Tracheal epithelial cell (primary cell): Measurements from ENCODE around the gene TSPYL1. TPM values are rescaled to one million over a fixed set of nuclear protein-coding genes. Genes with fewer than 3 reads are reported as not detected.

Experiments
- total RNA-seq: library from RNA; depleted of rRNA; stranded (reverse); fragments of >200 nt; gene quantifications from 2 replicates; pipeline ENCODE4 v1.2.1, GENCODE V29; 2014

The TSPYL1 gene
- 61.9 and 68.4 TPM in 2 replicates for total RNA-seq

GRCh38 chr6:116279232-116280160 lies at the start of gene TSPYL1:
TSPYL1 (minus strand) TSS chr6:116279930; CDS start chr6:116279830, 100 bp downstream.

GRCh38 chr6:116253505-116254296 lies 26.0 kb downstream of the TSPYL1 start, which contains the start of gene TSPYL4:
TSPYL4 (minus strand) TSS chr6:116254075; CDS start chr6:116254008, 67 bp downstream.

Other genes starting within 250 kb of the TSPYL1 start
- gene FRK, start 219.0 kb downstream of the TSPYL1 start, total RNA-seq = 2.8 and 4.8 TPM in 2 replicates
- gene NT5DC1, start 179.1 kb downstream of the TSPYL1 start, total RNA-seq = 6.4 and 6.5 TPM in 2 replicates
- gene COL10A1, start 153.8 kb downstream of the TSPYL1 start, total RNA-seq = 0.24 TPM in 1 of 2 replicates, not detected in the other
- 2.9 and 3.0 TPM in 2 replicates for gene TSPYL4, start 25.9 kb downstream of the TSPYL1 start, total RNA-seq
- 113 and 202 TPM in 2 replicates for gene DSE, start 91.0 kb upstream of the TSPYL1 start, total RNA-seq
- 1.3 and 1.4 TPM in 2 replicates for gene CALHM6, start 181.4 kb upstream of the TSPYL1 start, total RNA-seq
- gene CALHM5, start 231.7 kb upstream of the TSPYL1 start, total RNA-seq = under 0.01 TPM in 1 of 2 replicates, not detected in the other